Peyer's patch (tissue), 4 donors: Measurements from ENCODE around the gene CS. TPM values are rescaled to one million over a fixed set of nuclear protein-coding genes. Genes with fewer than 3 reads are reported as not detected.

ENCODE experiments used
- DNase-seq, 3 donors: peaks; one replicate each; pipeline ENCODE4 v3.0.0-alpha.2; 2017 to 2019
- H3K27ac ChIP-seq, 4 donors: fragments of 200-600 bp; sonication (generic); one replicate each; pipeline ENCODE4 v1.5.1; 2016 to 2019
- H3K27me3 ChIP-seq, 2 donors: fragments of 200-600 bp; sonication (generic); one replicate each; pipeline ENCODE4 v1.5.1; 2019
- H3K36me3 ChIP-seq, 3 donors: fragments of 200-600 bp; sonication (generic); one replicate each; pipeline ENCODE4 v1.5.1; 2016 to 2019
- H3K4me1 ChIP-seq, 4 donors: fragments of 200-600 bp; sonication (generic); one replicate each; pipeline ENCODE4 v1.5.1; 2016 to 2019
- H3K4me3 ChIP-seq, 4 donors: fragments of 200-600 bp; sonication (generic); 1 replicate in 3 of 4; 2 replicates in 1 of 4; pipeline ENCODE4 v1.5.1; 2016 to 2019; ENCODE audit warnings: mild to moderate bottlenecking in 1 of 4
- H3K9me3 ChIP-seq, 4 donors: fragments of 200-600 bp; sonication (generic); one replicate each; pipeline ENCODE4 v1.5.1; 2016 to 2019; ENCODE audit warnings: mild to moderate bottlenecking in 1 of 4
- POLR2A ChIP-seq, 2 donors: fragments of 450-650 bp; IDR thresholded peaks; one replicate each; pipeline ENCODE4 v1.5.1; 2017; ENCODE audit warnings: antibody characterized with exemption in 2 of 2, mild to moderate bottlenecking in 2 of 2, moderate library complexity in 2 of 2
- total RNA-seq, 4 donors: library from RNA; depleted of rRNA; stranded (reverse); fragments of >200 nt; gene quantifications; one replicate each; pipeline ENCODE4 v1.1.0, GENCODE V29; 2016
- TF ChIP-seq, protein P1 (sequence below), 6 experiments: fragments of 450-650 bp in 4 of 6; fragments of 200-600 bp in 2 of 6; sonication (generic) in 1 of 6; IDR thresholded peaks; one replicate each; pipeline ENCODE4 v1.5.1; 2017 to 2019; ENCODE audit warnings: antibody characterized with exemption in 6 of 6, mild to moderate bottlenecking in 3 of 6, moderate library complexity in 1 of 6

The CS gene
- total RNA-seq, 4 donors from 2014 or later: 184 to 228 (median 203) TPM

DNA sequence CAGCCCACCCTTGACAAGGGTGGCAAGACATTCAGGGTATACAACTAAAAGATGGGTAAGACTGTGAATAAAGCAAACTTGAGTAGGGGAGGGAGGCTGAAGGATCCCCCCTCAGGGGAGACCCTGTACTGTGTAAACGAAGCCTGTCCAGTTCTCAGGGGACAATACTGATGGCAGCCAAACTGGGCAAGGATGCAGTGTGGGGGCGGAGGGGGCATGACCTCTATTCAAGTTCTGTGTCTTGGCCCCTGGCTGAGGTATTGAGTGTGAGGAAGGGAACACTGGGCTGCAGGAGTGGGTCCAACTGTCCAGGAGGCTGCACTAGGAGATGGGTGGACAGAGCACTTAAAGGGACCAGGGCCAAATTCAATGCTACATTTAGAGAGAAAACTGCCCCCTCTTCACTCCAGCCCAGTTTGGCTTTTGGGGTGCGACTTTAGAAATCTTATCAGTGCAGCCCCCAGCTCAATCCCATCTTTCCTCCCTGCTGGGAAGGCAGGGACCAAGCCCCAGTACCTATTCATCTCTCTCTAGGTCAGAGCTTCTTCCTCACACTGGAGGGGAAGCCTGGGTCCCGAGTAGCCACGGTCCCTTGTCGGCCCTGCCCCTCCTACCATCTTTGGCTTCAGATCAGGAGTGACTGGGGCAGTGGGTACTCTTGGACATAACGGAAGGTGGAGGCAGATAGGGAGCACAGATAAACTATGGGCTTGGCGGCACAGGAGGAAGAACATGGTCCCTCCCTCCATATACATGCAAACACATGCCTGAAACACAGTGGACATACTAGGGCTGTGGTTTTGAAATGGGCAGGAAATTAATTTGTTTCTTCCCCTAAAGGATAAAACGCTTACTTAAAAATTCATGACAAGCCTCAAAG, 58.5 kb downstream of the CS start:
- no peaks in the 10 kb centered on the region for H3K27me3 ChIP-seq
- no peak overlapping the region for H3K27ac ChIP-seq
- H3K4me3 ChIP-seq: no peak overlapping the region
- no peaks in the 10 kb centered on the region for H3K4me1 ChIP-seq
- H3K9me3 ChIP-seq: no peaks in the 10 kb centered on the region
- no peak for DNase-seq
- TF ChIP-seq POLR2A (IDR thresholded peaks at IDR 0.05): no peak
- H3K36me3 ChIP-seq: peaks cover 0 to 90% (median 0%) of the 10 kb centered on the region in 3 donors

DNA sequence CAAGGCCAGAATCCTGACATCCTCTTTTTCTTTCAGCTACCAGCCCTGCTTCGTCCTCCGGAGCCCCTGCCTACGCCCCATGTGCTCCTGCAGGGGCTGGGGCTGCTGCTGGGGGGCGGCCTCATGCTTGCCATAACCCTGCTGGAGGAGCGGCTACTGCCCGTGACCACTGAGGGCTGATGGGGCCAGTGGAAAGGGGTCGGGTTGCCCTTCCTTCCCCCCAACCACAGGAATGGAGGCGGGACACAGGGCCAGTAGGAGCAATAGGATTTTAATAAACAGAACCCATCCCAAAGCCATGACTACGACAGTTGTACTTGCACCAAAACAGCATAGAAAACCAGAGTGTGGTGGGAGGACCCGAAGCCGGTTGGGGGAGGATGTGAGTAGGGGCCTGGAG, 62.6 kb downstream of the CS start:
- Histone ChIP-seq H3K4me3 (no peak overlapping the region), H3K9me3 (no peaks in the 10 kb centered on the region), H3K4me1 (no peaks in the 10 kb centered on the region), H3K27ac (no peak overlapping the region), H3K27me3 (no peaks in the 10 kb centered on the region), H3K36me3 (peaks cover 0 to 58% (median 0%) of the 10 kb centered on the region in 3 donors)
- DNase-seq: no peak
- TF ChIP-seq, protein P1, sequence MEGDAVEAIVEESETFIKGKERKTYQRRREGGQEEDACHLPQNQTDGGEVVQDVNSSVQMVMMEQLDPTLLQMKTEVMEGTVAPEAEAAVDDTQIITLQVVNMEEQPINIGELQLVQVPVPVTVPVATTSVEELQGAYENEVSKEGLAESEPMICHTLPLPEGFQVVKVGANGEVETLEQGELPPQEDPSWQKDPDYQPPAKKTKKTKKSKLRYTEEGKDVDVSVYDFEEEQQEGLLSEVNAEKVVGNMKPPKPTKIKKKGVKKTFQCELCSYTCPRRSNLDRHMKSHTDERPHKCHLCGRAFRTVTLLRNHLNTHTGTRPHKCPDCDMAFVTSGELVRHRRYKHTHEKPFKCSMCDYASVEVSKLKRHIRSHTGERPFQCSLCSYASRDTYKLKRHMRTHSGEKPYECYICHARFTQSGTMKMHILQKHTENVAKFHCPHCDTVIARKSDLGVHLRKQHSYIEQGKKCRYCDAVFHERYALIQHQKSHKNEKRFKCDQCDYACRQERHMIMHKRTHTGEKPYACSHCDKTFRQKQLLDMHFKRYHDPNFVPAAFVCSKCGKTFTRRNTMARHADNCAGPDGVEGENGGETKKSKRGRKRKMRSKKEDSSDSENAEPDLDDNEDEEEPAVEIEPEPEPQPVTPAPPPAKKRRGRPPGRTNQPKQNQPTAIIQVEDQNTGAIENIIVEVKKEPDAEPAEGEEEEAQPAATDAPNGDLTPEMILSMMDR (IDR thresholded peaks at IDR 0.05): no peak
- TF ChIP-seq POLR2A (IDR thresholded peaks at IDR 0.05): no peak

DNA sequence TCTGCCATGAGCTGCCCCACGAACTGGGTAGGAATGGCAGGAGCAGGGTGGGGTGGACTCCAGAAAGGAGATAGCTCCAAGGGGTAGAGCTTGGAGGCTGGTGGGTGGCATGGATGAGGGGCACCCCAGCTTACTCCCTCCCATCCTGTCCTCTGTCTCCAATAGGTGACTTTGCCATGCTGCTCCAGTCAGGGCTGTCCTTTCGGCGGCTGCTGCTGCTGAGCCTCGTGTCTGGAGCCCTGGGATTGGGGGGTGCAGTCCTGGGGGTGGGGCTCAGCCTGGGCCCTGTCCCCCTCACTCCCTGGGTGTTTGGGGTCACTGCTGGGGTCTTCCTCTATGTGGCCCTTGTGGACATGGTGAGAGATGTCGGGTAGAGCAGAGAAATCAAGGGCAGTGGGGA, 63.1 kb downstream of the CS start:
- H3K27ac ChIP-seq: no peak overlapping the region
- no peak overlapping the region for H3K4me3 ChIP-seq
- H3K4me1 ChIP-seq: no peaks in the 10 kb centered on the region
- no peak for DNase-seq
- H3K27me3 ChIP-seq: no peaks in the 10 kb centered on the region
- peaks cover 0 to 52% (median 0%) of the 10 kb centered on the region in 3 donors for H3K36me3 ChIP-seq
- no peaks in the 10 kb centered on the region for H3K9me3 ChIP-seq
- TF ChIP-seq POLR2A (IDR thresholded peaks at IDR 0.05): no peak
- TF ChIP-seq, protein P1 (IDR thresholded peaks at IDR 0.05): no peak

DNA sequence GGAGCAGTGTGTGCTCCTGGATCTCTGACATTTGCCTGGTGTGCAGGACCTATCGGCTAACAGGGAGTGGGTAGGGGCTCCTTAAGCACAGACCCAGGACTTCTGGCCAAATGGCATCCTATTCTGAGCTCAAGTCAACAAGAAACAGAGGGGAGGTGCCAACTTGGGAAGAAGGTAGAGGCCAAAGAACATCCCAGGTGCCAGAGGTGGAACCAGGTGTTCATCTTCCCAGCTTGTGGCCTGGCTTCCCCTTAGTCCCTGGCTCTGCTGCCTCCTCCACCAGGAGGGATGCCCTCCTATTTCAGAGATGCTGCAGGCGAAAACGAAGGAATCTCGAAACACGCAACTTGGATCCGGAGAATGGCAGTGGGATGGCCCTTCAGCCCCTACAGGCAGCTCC, 64.0 kb downstream of the CS start:
- no peaks in the 10 kb centered on the region for H3K4me1 ChIP-seq
- no peaks in the 10 kb centered on the region for H3K27me3 ChIP-seq
- DNase-seq: no peak
- H3K27ac ChIP-seq: no peak overlapping the region
- H3K36me3 ChIP-seq: peaks cover 0 to 43% (median 0%) of the 10 kb centered on the region in 3 donors
- TF ChIP-seq, protein P1 (IDR thresholded peaks at IDR 0.05): no peak
- TF ChIP-seq POLR2A (IDR thresholded peaks at IDR 0.05): no peak
- no peaks in the 10 kb centered on the region for H3K9me3 ChIP-seq
- no peak overlapping the region for H3K4me3 ChIP-seq

DNA sequence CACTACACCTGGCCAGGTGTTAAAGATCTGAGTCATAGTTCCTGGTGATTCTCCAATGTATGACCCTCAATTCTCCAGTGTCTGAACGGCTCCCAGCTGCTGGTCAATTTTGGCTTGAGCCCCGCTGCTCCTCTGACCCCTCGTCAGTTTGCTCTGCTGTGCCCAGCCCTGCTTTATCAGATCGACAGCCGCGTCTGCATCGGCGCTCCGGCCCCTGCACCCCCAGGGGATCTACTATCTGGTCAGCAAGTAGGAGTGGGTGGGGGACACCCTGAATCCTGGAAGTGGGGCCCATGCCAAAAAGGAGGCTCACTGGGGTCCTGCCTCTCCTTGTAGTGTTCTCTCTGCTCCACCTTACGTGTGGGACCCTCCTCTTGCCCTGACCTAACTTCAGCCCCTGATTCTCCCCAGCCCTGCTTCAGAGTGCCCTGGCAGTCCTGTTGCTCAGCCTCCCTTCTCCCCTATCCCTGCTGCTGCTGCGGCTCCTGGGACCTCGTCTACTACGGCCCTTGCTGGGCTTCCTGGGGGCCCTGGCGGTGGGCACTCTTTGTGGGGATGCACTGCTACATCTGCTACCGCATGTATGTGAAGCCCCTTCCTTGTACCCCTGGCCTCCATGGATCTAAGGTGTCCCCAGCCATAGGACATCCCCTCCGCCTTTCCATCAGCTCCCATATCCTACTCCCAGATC, 65.2 kb downstream of the CS start:
- H3K4me1 ChIP-seq: no peaks in the 10 kb centered on the region
- TF ChIP-seq, protein P1 (IDR thresholded peaks at IDR 0.05): no peak
- no peak for TF ChIP-seq POLR2A (IDR thresholded peaks at IDR 0.05)
- H3K27ac ChIP-seq: no peak overlapping the region
- H3K4me3 ChIP-seq: no peak overlapping the region
- DNase-seq: no peak
- H3K36me3 ChIP-seq: peaks cover 0 to 31% (median 0%) of the 10 kb centered on the region in 3 donors
- no peaks in the 10 kb centered on the region for H3K27me3 ChIP-seq
- no peaks in the 10 kb centered on the region for H3K9me3 ChIP-seq

DNA sequence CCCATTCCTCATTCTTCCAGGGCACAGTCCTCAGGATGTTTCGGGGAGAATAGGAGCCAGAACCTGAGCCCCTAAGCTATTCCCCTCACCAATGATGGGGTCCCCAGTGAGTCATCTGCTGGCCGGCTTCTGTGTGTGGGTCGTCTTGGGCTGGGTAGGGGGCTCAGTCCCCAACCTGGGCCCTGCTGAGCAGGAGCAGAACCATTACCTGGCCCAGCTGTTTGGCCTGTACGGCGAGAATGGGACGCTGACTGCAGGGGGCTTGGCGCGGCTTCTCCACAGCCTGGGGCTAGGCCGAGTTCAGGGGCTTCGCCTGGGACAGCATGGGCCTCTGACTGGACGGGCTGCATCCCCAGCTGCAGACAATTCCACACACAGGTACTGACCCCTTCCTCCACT, 68.9 kb downstream of the CS start:
- H3K4me3 ChIP-seq: peak overlapping the region in 3 of 4 donors; percentile 30 to 54 (median 51)
- peak overlapping the region in 3 of 4 donors; percentile 72 to 88 (median 85) for H3K27ac ChIP-seq
- H3K36me3 ChIP-seq: peaks cover 0 to 8% (median 0%) of the 10 kb centered on the region in 3 donors
- DNase-seq: no peak
- H3K27me3 ChIP-seq: no peaks in the 10 kb centered on the region
- no peak for TF ChIP-seq POLR2A (IDR thresholded peaks at IDR 0.05)
- TF ChIP-seq, protein P1 (IDR thresholded peaks at IDR 0.05): no peak
- peaks cover 0 to 8% (median 0%) of the 10 kb centered on the region in 4 donors for H3K4me1 ChIP-seq
- H3K9me3 ChIP-seq: no peaks in the 10 kb centered on the region
